ENCODE measurements around the gene CDH3.

Gene CDH3

GRCh38 chr16:68749432-68749831, 104.3 kb downstream of the CDH3 start:
- DNase-seq (ENCODE audit: low read depth): peak; percentile 36
- peak; percentile 14 for TF ChIP-seq CTCF (IDR thresholded peaks at IDR 0.05; ENCODE audit: insufficient read depth, low read depth, low read length, missing control alignments)
- H3K4me3 ChIP-seq (ENCODE audit: low read depth, low read length): no peak overlapping the region
